ENCODE data around the gene VENTX.

DNA sequence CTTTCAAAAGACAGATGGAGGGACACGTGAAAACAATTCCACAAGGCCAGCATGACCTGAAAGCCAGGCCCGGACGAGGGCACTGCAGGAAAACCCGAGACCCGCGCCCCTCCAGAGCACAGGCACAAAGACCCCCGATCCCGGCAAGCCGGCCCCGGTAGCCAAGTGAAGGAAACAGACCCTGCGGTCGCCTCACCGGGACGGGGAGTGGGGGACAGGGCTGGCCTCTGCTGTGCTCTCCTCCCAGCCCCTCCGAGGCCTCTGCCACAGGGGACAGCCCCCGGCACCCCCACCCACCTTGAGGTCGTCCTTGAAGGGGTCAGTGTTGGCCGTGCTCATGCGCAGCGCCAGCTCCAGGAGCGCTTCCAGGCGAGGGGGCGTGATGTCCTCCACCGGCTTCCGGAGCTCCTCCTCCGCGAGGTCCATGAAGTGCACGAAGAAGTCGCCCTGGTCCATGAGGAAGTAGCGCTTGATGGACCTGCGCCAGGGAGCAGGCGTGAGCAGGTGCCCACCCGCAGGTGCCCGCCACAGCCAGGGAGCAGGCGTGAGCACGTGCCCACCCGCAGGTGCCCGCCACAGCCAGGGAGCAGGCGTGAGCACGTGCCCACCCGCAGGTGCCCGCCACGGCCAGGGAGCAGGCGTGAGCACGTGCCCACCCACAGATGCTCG lies 50.3 kb downstream of the VENTX start:
- TF ChIP-seq, protein P1, sequence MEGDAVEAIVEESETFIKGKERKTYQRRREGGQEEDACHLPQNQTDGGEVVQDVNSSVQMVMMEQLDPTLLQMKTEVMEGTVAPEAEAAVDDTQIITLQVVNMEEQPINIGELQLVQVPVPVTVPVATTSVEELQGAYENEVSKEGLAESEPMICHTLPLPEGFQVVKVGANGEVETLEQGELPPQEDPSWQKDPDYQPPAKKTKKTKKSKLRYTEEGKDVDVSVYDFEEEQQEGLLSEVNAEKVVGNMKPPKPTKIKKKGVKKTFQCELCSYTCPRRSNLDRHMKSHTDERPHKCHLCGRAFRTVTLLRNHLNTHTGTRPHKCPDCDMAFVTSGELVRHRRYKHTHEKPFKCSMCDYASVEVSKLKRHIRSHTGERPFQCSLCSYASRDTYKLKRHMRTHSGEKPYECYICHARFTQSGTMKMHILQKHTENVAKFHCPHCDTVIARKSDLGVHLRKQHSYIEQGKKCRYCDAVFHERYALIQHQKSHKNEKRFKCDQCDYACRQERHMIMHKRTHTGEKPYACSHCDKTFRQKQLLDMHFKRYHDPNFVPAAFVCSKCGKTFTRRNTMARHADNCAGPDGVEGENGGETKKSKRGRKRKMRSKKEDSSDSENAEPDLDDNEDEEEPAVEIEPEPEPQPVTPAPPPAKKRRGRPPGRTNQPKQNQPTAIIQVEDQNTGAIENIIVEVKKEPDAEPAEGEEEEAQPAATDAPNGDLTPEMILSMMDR (IDR thresholded peaks at IDR 0.05), result no peak
- TF ChIP-seq POLR2A (IDR thresholded peaks at IDR 0.05), result no peak

All from body of pancreas (tissue), 4 donors.